PC-3 (cell line): ENCODE data around the gene PRMT3. TPM values are rescaled to one million over a fixed set of nuclear protein-coding genes. Genes with fewer than 3 reads are reported as not detected.
A peak's percentile ranks its signal among the peaks of the same experiment; 100 is the strongest.

ENCODE experiments used
- ATAC-seq: fragments of 200-7000 bp; cut with Tn5 transposase; 2 replicates; pipeline ENCODE4 v1.9.1; 2020; ENCODE audit warnings: mild to moderate bottlenecking, moderate library complexity
- BruUV-seq: library from RNA; stranded (reverse); fragments of 400-500 nt; replicated peaks from 2 replicates; lab custom pipeline; 2021; lab: Mats Ljungman, UMichigan
- CTCF ChIA-PET: fragments of 300-600 bp; sonication (Branson Sonifier 250); formaldehyde crosslinking; loops from one replicate; lab custom pipeline; 2022; ENCODE audit warnings: antibody characterized with exemption; lab: Charles Lee
- POLR2A ChIA-PET: fragments of 300-600 bp; sonication (Branson Sonifier 250); formaldehyde crosslinking; loops from one replicate; lab custom pipeline; 2022; ENCODE audit warnings: antibody characterized with exemption; ENCODE audit not compliant: unreplicated experiment; lab: Charles Lee
- DNase-seq: peaks from one replicate; pipeline ENCODE4 v3.0.0-alpha.2; 2015
- H2AFZ ChIP-seq: fragments of 300-600 bp; sonication (generic); 2 replicates; pipeline ENCODE4 v1.6.0; 2016; ENCODE audit warnings: antibody characterized with exemption, low read length
- H3F3A ChIP-seq: fragments of 300-600 bp; sonication (generic); one replicate; pipeline ENCODE4 v1.6.0; 2017; ENCODE audit warnings: antibody characterized with exemption, low read length, control low read depth, mild to moderate bottlenecking; ENCODE audit not compliant: unreplicated experiment
- H3K27ac ChIP-seq: fragments of 300-600 bp; sonication (generic); 2 replicates; pipeline ENCODE4 v1.5.1; 2016; ENCODE audit warnings: mild to moderate bottlenecking, low read length
- H3K27me3 ChIP-seq: fragments of 300-600 bp; sonication (generic); 2 replicates; pipeline ENCODE4 v1.6.1; 2016; ENCODE audit warnings: low read length, mixed read lengths
- H3K36me3 ChIP-seq: fragments of 300-600 bp; sonication (generic); 2 replicates; pipeline ENCODE4 v1.6.1; 2016; ENCODE audit warnings: low read depth, mixed run types, low read length, mixed read lengths
- H3K4me1 ChIP-seq: fragments of 300-600 bp; sonication (generic); 2 replicates; pipeline ENCODE4 v1.5.1; 2016; ENCODE audit warnings: low read length; ENCODE audit not compliant: insufficient read depth
- H3K4me2 ChIP-seq: fragments of 300-600 bp; sonication (generic); 2 replicates; pipeline ENCODE4 v1.6.0; 2016; ENCODE audit warnings: low read length
- H3K4me3 ChIP-seq: fragments of 300-600 bp; sonication (generic); 2 replicates; pipeline ENCODE4 v1.5.1; 2016; ENCODE audit warnings: mild to moderate bottlenecking, low read length, mixed read lengths
- H3K79me2 ChIP-seq: fragments of 300-600 bp; sonication (generic); 2 replicates; pipeline ENCODE4 v1.6.1; 2017; ENCODE audit warnings: low read length, mixed read lengths
- H3K9ac ChIP-seq: fragments of 300-600 bp; sonication (generic); 2 replicates; pipeline ENCODE4 v1.6.0; 2016; ENCODE audit warnings: mild to moderate bottlenecking, low read length
- H3K9me2 ChIP-seq: fragments of 300-600 bp; sonication (generic); replicated peaks from 2 replicates; pipeline ENCODE4 v1.6.1; 2016; ENCODE audit warnings: mixed run types, low read length, mixed read lengths
- H3K9me3 ChIP-seq: fragments of 300-600 bp; sonication (generic); 2 replicates; pipeline ENCODE4 v1.6.1; 2016; ENCODE audit warnings: low read length, mixed read lengths
- H4K20me1 ChIP-seq: fragments of 300-600 bp; sonication (generic); 2 replicates; pipeline ENCODE4 v1.6.1; 2016; ENCODE audit warnings: low read length, mixed read lengths
- EZH2 ChIP-seq: fragments of 300-600 bp; sonication (generic); IDR thresholded peaks from one replicate; pipeline ENCODE4 v1.6.1; 2017; ENCODE audit warnings: antibody characterized with exemption, mild to moderate bottlenecking, low read length; ENCODE audit not compliant: unreplicated experiment
- EZH2phosphoT487 ChIP-seq: fragments of 300-600 bp; sonication (generic); IDR thresholded peaks from 2 replicates; pipeline ENCODE4 v1.6.1; 2018; ENCODE audit warnings: mild to moderate bottlenecking, antibody characterized with exemption, low read length, borderline replicate concordance
- intact Hi-C: fragments of 100-400 bp; cut with micrococcal nuclease; formaldehyde crosslinking; loops from 2 replicates; pipeline ENCODE4 v1.9.0; 2023
- total RNA-seq: library from RNA; depleted of rRNA; stranded (reverse); fragments of >200 nt; gene quantifications from 2 replicates; pipeline ENCODE4 v1.2.3, GENCODE V29; 2014
- TF ChIP-seq, protein P1 (sequence below): fragments of 300-600 bp; sonication (generic); conservative IDR thresholded peaks from 2 replicates; pipeline ENCODE4 v1.5.1; 2017; ENCODE audit warnings: antibody characterized with exemption, low read depth, mild to moderate bottlenecking, low read length

The PRMT3 gene
- total RNA-seq, 1 experiment from 2014 or later = 43.7 TPM

DNA sequence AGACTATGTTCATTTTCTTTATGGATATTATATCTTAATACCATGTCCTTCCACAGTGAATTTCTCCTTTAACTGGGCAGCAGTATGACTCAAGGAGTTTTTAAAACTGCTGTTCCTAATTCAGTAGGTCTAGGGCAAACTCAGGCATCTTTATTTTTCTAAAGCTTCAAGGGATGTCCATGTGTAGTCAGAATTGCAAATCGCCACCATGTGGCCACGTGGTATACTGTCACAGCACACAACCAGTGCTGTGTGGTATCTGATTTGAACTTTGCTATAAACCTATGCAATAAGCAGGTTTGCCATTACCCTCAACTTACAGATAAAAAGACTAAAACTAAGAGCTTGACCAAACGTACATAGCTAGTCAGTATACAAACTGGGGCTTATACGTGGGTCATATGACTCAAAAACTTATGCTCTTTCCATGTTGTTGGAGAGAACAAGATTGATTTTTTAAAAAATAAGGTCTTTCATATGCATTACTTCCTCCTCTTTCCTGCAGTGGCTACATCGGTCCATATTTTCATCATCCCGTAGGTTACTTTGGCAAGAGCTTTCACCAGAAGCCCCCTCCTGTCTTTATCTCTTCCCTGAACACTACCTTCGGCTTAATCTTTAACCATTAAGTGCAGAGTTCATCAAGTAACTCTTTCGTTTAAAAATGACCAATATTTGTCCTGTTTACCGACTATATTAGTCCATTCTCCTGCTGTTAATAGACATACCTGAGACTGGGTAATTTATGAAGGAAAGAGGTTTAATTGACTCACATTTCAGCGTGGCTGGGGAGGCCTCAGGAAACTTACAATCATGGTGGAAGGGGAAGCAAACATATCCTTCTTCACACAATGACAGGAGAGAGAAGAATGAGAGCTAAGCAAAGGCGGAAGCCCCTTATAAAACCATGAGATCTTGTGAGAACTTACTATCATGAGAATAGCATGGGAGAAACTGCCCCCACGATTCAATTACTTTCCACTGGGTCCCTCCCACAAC, 32.0 kb upstream of the PRMT3 start:
- H3K4me3 ChIP-seq = no peak overlapping the region
- peaks cover 15% of the 10 kb centered on the region for H3K4me1 ChIP-seq
- H3K27ac ChIP-seq = no peak overlapping the region
- H3K36me3 ChIP-seq = no peaks in the 10 kb centered on the region
- H4K20me1 ChIP-seq = no peaks in the 10 kb centered on the region
- H3F3A ChIP-seq = no peaks in the 10 kb centered on the region
- POLR2A ChIA-PET = no interaction called here
- H3K27me3 ChIP-seq = peaks cover under 1% of the 10 kb centered on the region; the same call in 1 of the 2 replicates
- H3K9ac ChIP-seq = no peak overlapping the region
- no peaks in the 10 kb centered on the region for H3K9me2 ChIP-seq
- TF ChIP-seq EZH2 = no peak
- TF ChIP-seq, protein P1, sequence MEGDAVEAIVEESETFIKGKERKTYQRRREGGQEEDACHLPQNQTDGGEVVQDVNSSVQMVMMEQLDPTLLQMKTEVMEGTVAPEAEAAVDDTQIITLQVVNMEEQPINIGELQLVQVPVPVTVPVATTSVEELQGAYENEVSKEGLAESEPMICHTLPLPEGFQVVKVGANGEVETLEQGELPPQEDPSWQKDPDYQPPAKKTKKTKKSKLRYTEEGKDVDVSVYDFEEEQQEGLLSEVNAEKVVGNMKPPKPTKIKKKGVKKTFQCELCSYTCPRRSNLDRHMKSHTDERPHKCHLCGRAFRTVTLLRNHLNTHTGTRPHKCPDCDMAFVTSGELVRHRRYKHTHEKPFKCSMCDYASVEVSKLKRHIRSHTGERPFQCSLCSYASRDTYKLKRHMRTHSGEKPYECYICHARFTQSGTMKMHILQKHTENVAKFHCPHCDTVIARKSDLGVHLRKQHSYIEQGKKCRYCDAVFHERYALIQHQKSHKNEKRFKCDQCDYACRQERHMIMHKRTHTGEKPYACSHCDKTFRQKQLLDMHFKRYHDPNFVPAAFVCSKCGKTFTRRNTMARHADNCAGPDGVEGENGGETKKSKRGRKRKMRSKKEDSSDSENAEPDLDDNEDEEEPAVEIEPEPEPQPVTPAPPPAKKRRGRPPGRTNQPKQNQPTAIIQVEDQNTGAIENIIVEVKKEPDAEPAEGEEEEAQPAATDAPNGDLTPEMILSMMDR = peak; percentile 69
- H3K79me2 ChIP-seq = no peaks in the 10 kb centered on the region
- no peaks in the 10 kb centered on the region for H3K9me3 ChIP-seq
- intact Hi-C loops = loop anchor here (1.0 to 5.0 kb wide), 2 partner anchors 227 to 403 kb away; no protein-coding TSS in a partner anchor
- H3K4me2 ChIP-seq = no peak overlapping the region
- CTCF ChIA-PET = interaction anchor here (0.6 to 1.1 kb wide), 3 partner anchors 38 to 227 kb away, joined by 4 to 5 read pairs (median 5); no protein-coding TSS in a partner anchor
- ATAC-seq (peak; percentile 90), DNase-seq (peak; percentile 68)
- no TSS peak for BruUV-seq
- H2AFZ ChIP-seq = no peak overlapping the region

DNA sequence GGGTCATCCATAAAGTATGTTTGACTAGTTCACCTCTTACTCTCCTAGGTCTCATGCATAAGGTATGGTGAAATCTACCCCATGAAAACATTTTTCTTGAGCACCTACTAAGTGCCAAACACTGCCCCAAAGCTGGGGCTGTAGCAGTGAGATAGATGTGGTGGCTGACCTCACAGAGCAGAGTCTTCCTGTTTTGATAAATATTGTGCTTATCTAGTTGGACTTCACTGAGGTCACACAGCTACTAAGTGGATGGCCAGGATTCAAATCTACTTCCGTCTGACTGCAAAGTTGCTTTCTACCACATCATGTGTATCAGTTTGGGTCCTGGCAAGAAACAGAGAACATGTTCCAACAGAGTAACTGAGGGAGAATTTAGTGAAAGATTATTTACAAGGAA, 30.4 kb upstream of the PRMT3 start:
- no peaks in the 10 kb centered on the region for H3K27me3 ChIP-seq
- POLR2A ChIA-PET = no interaction called here
- H3F3A ChIP-seq = no peaks in the 10 kb centered on the region
- no peaks in the 10 kb centered on the region for H3K9me3 ChIP-seq
- no peaks in the 10 kb centered on the region for H3K9me2 ChIP-seq
- no peak overlapping the region for H3K4me3 ChIP-seq
- TF ChIP-seq, protein P1 = no peak
- TF ChIP-seq EZH2 = no peak
- no peak for TF ChIP-seq EZH2phosphoT487
- no peak for DNase-seq
- no peaks in the 10 kb centered on the region for H3K36me3 ChIP-seq
- no peaks in the 10 kb centered on the region for H3K79me2 ChIP-seq
- no TSS peak for BruUV-seq
- no peaks in the 10 kb centered on the region for H4K20me1 ChIP-seq
- H3K4me1 ChIP-seq = peaks cover 16% of the 10 kb centered on the region
- intact Hi-C loops = loop anchor here (5.0 kb wide), 1 partner anchor 405 kb away; no protein-coding TSS in a partner anchor
- H2AFZ ChIP-seq = no peak overlapping the region
- no peak overlapping the region for H3K9ac ChIP-seq
- CTCF ChIA-PET = no interaction called here
- H3K4me2 ChIP-seq = no peak overlapping the region
- ATAC-seq = no peak
- no peak overlapping the region for H3K27ac ChIP-seq
